Skeletal muscle cell (primary cell): ENCODE results near the gene APCS.

Experiments used
- DNase-seq: peaks from one replicate; pipeline ENCODE4 v3.0.0-alpha.2; 2010; ENCODE audit warnings: low read depth
- H3K4me3 ChIP-seq: 2 replicates; pipeline ENCODE4 v1.5.1; 2011; ENCODE audit warnings: low read depth, mild to moderate bottlenecking, control low read depth, low read length, moderate library complexity

Gene APCS

GRCh38 chr1:159587461-159587951, at the start of gene APCS:
Gene APCS, plus strand, starts transcription at chr1:159587826. Its CDS starts 96 bp downstream, at chr1:159587922.
- H3K4me3 ChIP-seq = no peak within 1 kb of the TSS
- DNase-seq = no peak

- no peak overlapping the region for H3K4me3 ChIP-seq
- DNase-seq = no peak
Observed at GRCh38 chr1:159548126-159548525, 39.5 kb upstream of the APCS start.

- no peak overlapping the region for H3K4me3 ChIP-seq
- no peak for DNase-seq
Observed at GRCh38 chr1:159554261-159554660, 33.4 kb upstream of the APCS start.

GRCh38 chr1:159554696-159555095, 32.9 kb upstream of the APCS start:
- H3K4me3 ChIP-seq = no peak overlapping the region

GRCh38 chr1:159556931-159557369, 30.7 kb upstream of the APCS start:
- no peak overlapping the region for H3K4me3 ChIP-seq
- DNase-seq = no peak

More at GRCh38 chr1:159554696-159555095, 32.9 kb upstream of the APCS start:
- DNase-seq = no peak

- no peak overlapping the region for H3K4me3 ChIP-seq
- DNase-seq = no peak
Observed at GRCh38 chr1:159560599-159560998, 27.0 kb upstream of the APCS start.

GRCh38 chr1:159561497-159561896, 26.1 kb upstream of the APCS start:
- no peak overlapping the region for H3K4me3 ChIP-seq
- DNase-seq = no peak

- H3K4me3 ChIP-seq = no peak overlapping the region
- DNase-seq = no peak
Observed at GRCh38 chr1:159562680-159563079, 24.9 kb upstream of the APCS start.

- H3K4me3 ChIP-seq = no peak overlapping the region
- DNase-seq = no peak
Observed at GRCh38 chr1:159577446-159577845, 10.2 kb upstream of the APCS start.

- no peak overlapping the region for H3K4me3 ChIP-seq
- DNase-seq = no peak
Observed at GRCh38 chr1:159580340-159580739, 7.3 kb upstream of the APCS start.

- H3K4me3 ChIP-seq = no peak overlapping the region
- no peak for DNase-seq
Observed at GRCh38 chr1:159581422-159581821, 6.2 kb upstream of the APCS start.

- no peak for DNase-seq
Observed at GRCh38 chr1:159584536-159584935, 3.1 kb upstream of the APCS start.

GRCh38 chr1:159591981-159592380, 4.4 kb downstream of the APCS start:
- H3K4me3 ChIP-seq = no peak overlapping the region
- DNase-seq = no peak

More at GRCh38 chr1:159584536-159584935, 3.1 kb upstream of the APCS start:
- H3K4me3 ChIP-seq = no peak overlapping the region

GRCh38 chr1:159594625-159595405, 7.2 kb downstream of the APCS start:
- no peak overlapping the region for H3K4me3 ChIP-seq
- DNase-seq = no peak

GRCh38 chr1:159598196-159598595, 10.6 kb downstream of the APCS start:
- no peak overlapping the region for H3K4me3 ChIP-seq

GRCh38 chr1:159600894-159601293, 13.3 kb downstream of the APCS start:
- DNase-seq = no peak
- no peak overlapping the region for H3K4me3 ChIP-seq

More at GRCh38 chr1:159598196-159598595, 10.6 kb downstream of the APCS start:
- DNase-seq = peak; percentile 73

- no peak overlapping the region for H3K4me3 ChIP-seq
- no peak for DNase-seq
Observed at GRCh38 chr1:159602501-159602999, 14.9 kb downstream of the APCS start.

GRCh38 chr1:159612211-159612885, 24.7 kb downstream of the APCS start:
- no peak for DNase-seq
- H3K4me3 ChIP-seq = no peak overlapping the region

- no peak overlapping the region for H3K4me3 ChIP-seq
- DNase-seq = no peak
Observed at GRCh38 chr1:159632922-159633321, 45.3 kb downstream of the APCS start.
